GM23338 (cell line): ENCODE results near the gene GADL1. TPM values are rescaled to one million over a fixed set of nuclear protein-coding genes. Genes with fewer than 3 reads are reported as not detected.

Source experiments
- ATAC-seq: fragments of 200-7000 bp; cut with Tn5 transposase; 3 replicates; pipeline ENCODE4 v1.9.1; 2020
- DNase-seq: peaks from one replicate; pipeline ENCODE4 v3.0.0-alpha.2; 2015; ENCODE audit warnings: low spot score
- H2AFZ ChIP-seq: fragments of 200-600 bp; sonication (generic); 2 replicates; pipeline ENCODE4 v1.8.0; 2016; ENCODE audit warnings: antibody characterized with exemption, mild to moderate bottlenecking, moderate library complexity
- H3F3A ChIP-seq: fragments of 200-600 bp; sonication (generic); replicated peaks from 2 replicates; pipeline ENCODE4 v1.8.0; 2017; ENCODE audit warnings: antibody characterized with exemption, mixed run types, low read depth
- H3K27ac ChIP-seq: fragments of 200-600 bp; sonication (generic); 2 replicates; pipeline ENCODE4 v1.6.1; 2016; ENCODE audit warnings: low read depth
- H3K27me3 ChIP-seq: fragments of 200-600 bp; sonication (generic); 2 replicates; pipeline ENCODE4 v1.8.0; 2016; ENCODE audit warnings: mild to moderate bottlenecking, mixed run types, moderate library complexity; ENCODE audit not compliant: insufficient read depth
- H3K36me3 ChIP-seq: fragments of 200-600 bp; sonication (generic); 2 replicates; pipeline ENCODE4 v1.8.0; 2016; ENCODE audit warnings: mild to moderate bottlenecking; ENCODE audit not compliant: insufficient read depth
- H3K4me1 ChIP-seq: fragments of 200-600 bp; sonication (generic); 2 replicates; pipeline ENCODE4 v1.8.0; 2016; ENCODE audit warnings: mild to moderate bottlenecking, moderate library complexity; ENCODE audit not compliant: insufficient read depth
- H3K4me2 ChIP-seq: fragments of 200-600 bp; sonication (generic); 2 replicates; pipeline ENCODE4 v1.7.1; 2017; ENCODE audit warnings: mixed run types
- H3K4me3 ChIP-seq: fragments of 200-600 bp; sonication (generic); 2 replicates; pipeline ENCODE4 v1.6.1; 2016; ENCODE audit warnings: mixed run types
- H3K79me2 ChIP-seq: fragments of 200-600 bp; sonication (generic); replicated peaks from 2 replicates; pipeline ENCODE4 v1.8.0; 2017; ENCODE audit warnings: mild to moderate bottlenecking; ENCODE audit not compliant: insufficient read depth
- H3K9me2 ChIP-seq: fragments of 200-600 bp; sonication (generic); 2 replicates; pipeline ENCODE4 v1.8.0; 2017; ENCODE audit not compliant: insufficient read depth
- H4K20me1 ChIP-seq: fragments of 200-600 bp; sonication (generic); replicated peaks from 2 replicates; pipeline ENCODE4 v1.8.0; 2017; ENCODE audit warnings: mild to moderate bottlenecking; ENCODE audit not compliant: insufficient read depth
- H3K27ac Mint-ChIP-seq: 2 replicates; pipeline ENCODE4 v1.8.0; 2020; ENCODE audit warnings: inconsistent platforms, mild to moderate bottlenecking, moderate library complexity, mixed read lengths
- H3K27me3 Mint-ChIP-seq: 3 replicates; pipeline ENCODE4 v1.8.0; 2022; ENCODE audit warnings: low read depth, mild to moderate bottlenecking, moderate library complexity, mixed read lengths, inconsistent platforms; ENCODE audit not compliant: insufficient read depth, poor library complexity
- H3K36me3 Mint-ChIP-seq: 3 replicates; pipeline ENCODE4 v1.8.0; 2021; ENCODE audit warnings: low read depth, mild to moderate bottlenecking, inconsistent platforms, moderate library complexity, mixed read lengths
- H3K4me1 Mint-ChIP-seq: 3 replicates; pipeline ENCODE4 v1.8.0; 2020; ENCODE audit warnings: mild to moderate bottlenecking, inconsistent platforms, mixed read lengths
- H3K4me3 Mint-ChIP-seq: 3 replicates; pipeline ENCODE4 v1.8.0; 2021; ENCODE audit warnings: moderate library complexity, mild to moderate bottlenecking, inconsistent platforms, mixed read lengths
- H3K9me3 Mint-ChIP-seq: 3 replicates; pipeline ENCODE4 v1.8.0; 2020; ENCODE audit warnings: moderate library complexity, mild to moderate bottlenecking, inconsistent platforms, mixed read lengths
- CREB1 ChIP-seq: fragments of 250-450 bp; sonication (Bioruptor Pico); IDR thresholded peaks from 2 replicates; pipeline ENCODE4 v1.5.0; 2020; ENCODE audit warnings: low read depth, mild to moderate bottlenecking, moderate library complexity
- EZH2phosphoT487 ChIP-seq: fragments of 200-600 bp; sonication (generic); IDR thresholded peaks from one replicate; pipeline ENCODE4 v1.8.1; 2018; ENCODE audit warnings: antibody characterized with exemption; ENCODE audit not compliant: unreplicated experiment
- NANOG ChIP-seq: IDR thresholded peaks from 2 replicates; pipeline ENCODE4 v1.6.1; 2016; ENCODE audit warnings: antibody characterized with exemption, borderline replicate concordance
- ZNF462 ChIP-seq: fragments of 250-450 bp; sonication (Bioruptor Pico); IDR thresholded peaks from 2 replicates; pipeline ENCODE4 v1.5.0; 2020; ENCODE audit warnings: mild to moderate bottlenecking, moderate library complexity
- polyA plus RNA-seq: library from polyadenylated mRNA; unstranded; fragments of >200 nt; fragmentation: Nextera tagmentation; extraction: Ambion mirVana; gene quantifications from 2 replicates; pipeline ENCODE4 v1.2.1, GENCODE V29; 2016
- total RNA-seq: library from RNA; depleted of rRNA; stranded (reverse); fragments of >200 nt; shearing (Covaris generic); gene quantifications from 2 replicates; pipeline ENCODE4 v1.2.3, GENCODE V29; 2014

GADL1 gene
- total and polyA plus RNA-seq, 2 experiments from 2014 or later = 0.35 to 0.50 TPM

DNA sequence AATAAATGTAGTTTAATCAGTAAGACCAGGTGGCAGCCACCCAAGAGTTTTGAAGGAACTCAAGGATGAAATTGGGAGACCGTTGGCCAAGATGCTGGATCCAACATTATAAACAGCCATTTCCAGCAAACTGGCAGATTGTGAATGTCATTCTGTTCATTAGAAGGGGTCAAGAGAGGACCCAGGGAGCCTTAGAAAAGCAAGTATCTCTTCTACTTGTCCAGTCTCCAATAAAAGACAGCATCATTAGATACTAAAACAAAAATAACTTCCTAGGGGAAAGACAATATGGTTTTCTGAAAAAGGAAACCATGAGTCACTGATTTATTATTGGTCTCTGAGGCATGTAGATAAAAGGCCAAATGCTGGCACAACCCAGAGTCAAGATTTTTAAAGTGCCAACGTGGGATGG is 67.9 kb downstream of the GADL1 start:
- no peaks in the 10 kb centered on the region for H4K20me1 ChIP-seq
- no peak for ATAC-seq

More for the DNA sequence above, 67.9 kb downstream of the GADL1 start:
- Histone ChIP-seq H3F3A (no peaks in the 10 kb centered on the region), H3K4me1 (0 out of 2 replicates have a peak, but pooled peaks cover 3% of the 10 kb centered on the region), H3K79me2 (no peaks in the 10 kb centered on the region), H2AFZ (no peak overlapping the region), H3K4me3 (no peak overlapping the region), H3K4me2 (no peak overlapping the region), H3K9me2 (no peaks in the 10 kb centered on the region), H3K27ac (no peak overlapping the region), H3K36me3 (no peaks in the 10 kb centered on the region), H3K27me3 (no peaks in the 10 kb centered on the region)
- H3K27ac Mint-ChIP-seq = no peak overlapping the region
- H3K4me1 Mint-ChIP-seq = peaks cover 6% of the 10 kb centered on the region
- H3K9me3 Mint-ChIP-seq = no peaks in the 10 kb centered on the region
- TF ChIP-seq ZNF462 = no peak
- TF ChIP-seq NANOG = no peak
- TF ChIP-seq EZH2phosphoT487 = no peak
- TF ChIP-seq CREB1 = no peak
- H3K4me3 Mint-ChIP-seq = no peak overlapping the region
- no peak for DNase-seq
- no peaks in the 10 kb centered on the region for H3K27me3 Mint-ChIP-seq
- no peaks in the 10 kb centered on the region for H3K36me3 Mint-ChIP-seq
